ENCODE measurements around the gene MIXL1. TPM values are rescaled to one million over a fixed set of nuclear protein-coding genes. Genes with fewer than 3 reads are reported as not detected.

MIXL1 gene
- total RNA-seq, 1 experiment from 2014 or later: 4.7 TPM

GRCh38 chr1:226186124-226187018, 37.1 kb upstream of the MIXL1 start, which contains the start of gene ACBD3:
Gene ACBD3 (minus strand): TSS chr1:226186741. CDS start chr1:226186675, 66 bp downstream.
- no peak within 1 kb of the TSS for H3K23ac ChIP-seq (ENCODE audit: insufficient read length, low read depth, low read length)
- H3K56ac ChIP-seq (ENCODE audit: insufficient read length, low read depth, low read length): no peak within 1 kb of the TSS
- no peak within 1 kb of the TSS for H2BK5ac ChIP-seq (ENCODE audit: insufficient read length, low read length)
- Mint-ChIP-seq H3K36me3 (ENCODE audit: insufficient read depth in 1 of 3, low read depth in 3 of 3) (peaks cover 2 to 12% (median 10%) of the 10 kb centered on the region in 3 experiments; a peak in 4 of 7 replicates), H3K4me1 (peaks cover 24 to 27% of the 10 kb centered on the region in 2 experiments), H3K9me3 (no peaks in the 10 kb centered on the region), H3K27me3 (ENCODE audit: low read depth) (no peaks in the 10 kb centered on the region), H3K27ac (peak within 1 kb of the TSS; percentile 70 to 96 (median 89); a peak in 6 of 7 replicates), H3K4me3 (peak within 1 kb of the TSS; percentile 91 to 95)
- DNase-seq: peak; percentile 93
- peaks cover 11% of the 10 kb centered on the region; the same call in 1 of the 2 replicates for H3K79me2 ChIP-seq (ENCODE audit: insufficient read depth, low read length)
- no peak within 1 kb of the TSS for H2BK15ac ChIP-seq (ENCODE audit: low read depth, low read length)
- H2BK120ac ChIP-seq (ENCODE audit: low read depth, low read length, poor library complexity, severe bottlenecking): no peak within 1 kb of the TSS
- H2BK20ac ChIP-seq (ENCODE audit: low read depth, low read length, poor library complexity, severe bottlenecking): no peak within 1 kb of the TSS
- H2AFZ ChIP-seq (ENCODE audit: low read length): no peak within 1 kb of the TSS
- no peak within 1 kb of the TSS for H3K27ac ChIP-seq (ENCODE audit: insufficient read length, low read depth, low read length)
- no peak within 1 kb of the TSS for H4K5ac ChIP-seq (ENCODE audit: insufficient read length, low read depth, low read length)
- peak within 1 kb of the TSS; percentile 72 for H3K4me2 ChIP-seq (ENCODE audit: insufficient read depth, insufficient read length, low read length)
- H2AK5ac ChIP-seq (ENCODE audit: insufficient read length, low read length): no peak within 1 kb of the TSS
- no peaks in the 10 kb centered on the region; the same call in 1 of the 2 replicates for H3K4me1 ChIP-seq (ENCODE audit: insufficient read depth, low read length)
- H3T11ph ChIP-seq (ENCODE audit: low read length): no peak within 1 kb of the TSS
- H3K27me3 ChIP-seq (ENCODE audit: insufficient read depth, low read length): no peaks in the 10 kb centered on the region
- no peak within 1 kb of the TSS for H4K91ac ChIP-seq (ENCODE audit: insufficient read length, low read depth, low read length)
- H4K8ac ChIP-seq (replicated peaks; ENCODE audit: insufficient read length, low read depth, low read length): no peak within 1 kb of the TSS
- H3K4ac ChIP-seq (ENCODE audit: low read depth, low read length): no peak within 1 kb of the TSS
- peak within 1 kb of the TSS; percentile 81 for H3K14ac ChIP-seq (ENCODE audit: insufficient read depth, low read length)
- no peak within 1 kb of the TSS for H3K18ac ChIP-seq (ENCODE audit: insufficient read length, low read depth, low read length)
- no peak for TF ChIP-seq CTCF (conservative IDR thresholded peaks at IDR 0.05)
- H3K23me2 ChIP-seq (ENCODE audit: insufficient read length, low read depth, low read length, poor library complexity, severe bottlenecking): peaks cover 6% of the 10 kb centered on the region
- no CpG with 5 or more reads among the region's 75 CpGs for WGBS (ENCODE audit: extremely low coverage, insufficient read length, low lambda C conversion rate)
- H3K9ac ChIP-seq (ENCODE audit: extremely low read depth, insufficient read length, low read length): peak within 1 kb of the TSS; percentile 39
- peaks cover 8% of the 10 kb centered on the region for H3K79me1 ChIP-seq (ENCODE audit: insufficient read depth, low read depth, low read length, poor library complexity, severe bottlenecking)
- no peaks in the 10 kb centered on the region for H3K9me3 ChIP-seq (ENCODE audit: control insufficient read depth, low read depth, low read length)
- H2BK12ac ChIP-seq (ENCODE audit: insufficient read length, low read depth, low read length): no peak within 1 kb of the TSS
- H4K20me1 ChIP-seq (ENCODE audit: control insufficient read depth, insufficient read depth, insufficient read length): no peaks in the 10 kb centered on the region
